H1 (cell line): ENCODE measurements around the gene TMPRSS12.

ENCODE experiments used
- EGR1 ChIP-seq: IDR thresholded peaks from 2 replicates; pipeline ENCODE4 v1.6.1; 2011; ENCODE audit warnings: low read depth, low read length, borderline replicate concordance
- EP300 ChIP-seq, 2 experiments: IDR thresholded peaks; 1 replicate in 1 of 2; 2 replicates in 1 of 2; pipeline ENCODE4 v1.6.1; 2011 to 2012; ENCODE audit warnings: low read depth in 2 of 2, low read length in 2 of 2, mild to moderate bottlenecking in 2 of 2, borderline replicate concordance in 1 of 2, inconsistent platforms in 1 of 2, moderate library complexity in 1 of 2
- EZH2 ChIP-seq: fragments of 200-600 bp; sonication (generic); IDR thresholded peaks from 2 replicates; pipeline ENCODE4 v1.7.1; 2012; ENCODE audit warnings: low read depth, mild to moderate bottlenecking, moderate library complexity, low read length, inconsistent platforms; ENCODE audit not compliant: severe bottlenecking
- RXRA ChIP-seq: IDR thresholded peaks from 2 replicates; pipeline ENCODE4 v1.6.1; 2011; ENCODE audit warnings: low read depth, mild to moderate bottlenecking, low read length, moderate library complexity; ENCODE audit not compliant: insufficient read depth
- TF ChIP-seq, protein P1 (sequence below), 3 experiments: IDR thresholded peaks; 1 replicate in 2 of 3; 2 replicates in 1 of 3; pipeline versions ENCODE4 v1.5.1 to v1.6.1; 2011; ENCODE audit warnings: low read length in 3 of 3, mild to moderate bottlenecking in 3 of 3, inconsistent platforms in 2 of 3, low read depth in 1 of 3, moderate library complexity in 1 of 3; ENCODE audit not compliant: insufficient read depth in 1 of 3; ENCODE audit errors: control extremely low read depth in 1 of 3

DNA sequence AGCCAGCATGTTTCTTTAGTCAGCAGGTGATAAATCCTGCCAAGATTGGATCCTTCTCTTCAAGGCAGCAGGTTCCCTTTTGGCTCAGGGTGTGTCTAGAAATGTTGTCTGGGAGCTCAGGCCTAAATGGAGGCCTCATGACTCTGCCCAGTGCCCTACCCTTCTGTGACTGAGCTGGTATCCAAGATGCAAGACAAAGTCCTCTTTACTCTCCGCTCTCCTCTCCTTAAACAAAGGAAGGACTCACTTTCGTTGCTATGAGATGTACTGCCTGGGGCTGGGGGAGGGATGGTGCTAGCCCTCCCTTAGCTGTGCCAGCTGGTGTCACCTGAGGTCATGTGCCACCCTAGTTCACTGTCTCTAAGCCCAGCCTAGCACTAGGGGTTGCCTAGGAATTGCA, 13.8 kb upstream of the TMPRSS12 start:
- TF ChIP-seq RXRA (no peak), EP300 (IDR thresholded peaks at IDR 0.05; ENCODE audit: borderline replicate concordance in 1 of 2, low read depth in 2 of 2, low read length in 2 of 2) (no peak), EZH2 (no peak), EGR1 (no peak)
- TF ChIP-seq, protein P1, sequence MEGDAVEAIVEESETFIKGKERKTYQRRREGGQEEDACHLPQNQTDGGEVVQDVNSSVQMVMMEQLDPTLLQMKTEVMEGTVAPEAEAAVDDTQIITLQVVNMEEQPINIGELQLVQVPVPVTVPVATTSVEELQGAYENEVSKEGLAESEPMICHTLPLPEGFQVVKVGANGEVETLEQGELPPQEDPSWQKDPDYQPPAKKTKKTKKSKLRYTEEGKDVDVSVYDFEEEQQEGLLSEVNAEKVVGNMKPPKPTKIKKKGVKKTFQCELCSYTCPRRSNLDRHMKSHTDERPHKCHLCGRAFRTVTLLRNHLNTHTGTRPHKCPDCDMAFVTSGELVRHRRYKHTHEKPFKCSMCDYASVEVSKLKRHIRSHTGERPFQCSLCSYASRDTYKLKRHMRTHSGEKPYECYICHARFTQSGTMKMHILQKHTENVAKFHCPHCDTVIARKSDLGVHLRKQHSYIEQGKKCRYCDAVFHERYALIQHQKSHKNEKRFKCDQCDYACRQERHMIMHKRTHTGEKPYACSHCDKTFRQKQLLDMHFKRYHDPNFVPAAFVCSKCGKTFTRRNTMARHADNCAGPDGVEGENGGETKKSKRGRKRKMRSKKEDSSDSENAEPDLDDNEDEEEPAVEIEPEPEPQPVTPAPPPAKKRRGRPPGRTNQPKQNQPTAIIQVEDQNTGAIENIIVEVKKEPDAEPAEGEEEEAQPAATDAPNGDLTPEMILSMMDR (IDR thresholded peaks at IDR 0.05; ENCODE audit: control extremely low read depth in 1 of 3, insufficient read depth in 1 of 3, low read depth in 1 of 3, low read length in 3 of 3), result no peak
